Stimulated activated CD8-positive, alpha-beta memory T cell treated with anti-CD3 and anti-CD28 coated beads, Interleukin-15, amount 100 ng/mL, for 24 hours (primary cell): ENCODE data around the gene TBC1D8.

Experiments used
- DNase-seq: peaks from one replicate; pipeline ENCODE4 v3.0.0-alpha.2; 2020; ENCODE audit warnings: low read depth

TBC1D8 gene

DNA sequence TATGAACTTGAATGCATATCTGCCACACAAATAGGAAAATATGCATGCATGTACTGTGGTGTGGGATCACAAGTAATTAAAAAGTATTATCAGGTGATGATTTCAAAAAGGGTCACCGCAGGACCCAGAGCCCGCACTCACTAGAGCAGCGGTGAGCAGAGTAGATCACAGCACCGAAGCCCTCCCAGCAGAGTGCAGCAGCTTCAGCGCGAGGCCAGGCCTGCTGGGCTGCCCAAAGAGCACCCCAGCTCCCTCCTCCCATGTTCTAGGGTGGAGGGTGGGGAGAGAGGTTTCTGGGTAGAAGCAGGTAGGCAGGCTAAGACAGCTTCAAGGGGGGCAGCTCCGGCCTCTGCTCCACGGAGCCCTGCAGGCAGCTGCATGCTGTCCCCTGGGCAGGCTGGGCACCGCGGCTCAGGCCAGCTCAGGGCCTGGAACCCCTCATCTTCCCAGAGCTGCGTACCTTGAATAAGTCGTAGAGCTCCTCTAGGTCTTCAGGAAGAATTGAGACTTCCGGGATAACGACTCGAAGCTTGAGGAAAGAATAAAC is 124.2 kb downstream of the TBC1D8 start:
- no peak for DNase-seq

DNA sequence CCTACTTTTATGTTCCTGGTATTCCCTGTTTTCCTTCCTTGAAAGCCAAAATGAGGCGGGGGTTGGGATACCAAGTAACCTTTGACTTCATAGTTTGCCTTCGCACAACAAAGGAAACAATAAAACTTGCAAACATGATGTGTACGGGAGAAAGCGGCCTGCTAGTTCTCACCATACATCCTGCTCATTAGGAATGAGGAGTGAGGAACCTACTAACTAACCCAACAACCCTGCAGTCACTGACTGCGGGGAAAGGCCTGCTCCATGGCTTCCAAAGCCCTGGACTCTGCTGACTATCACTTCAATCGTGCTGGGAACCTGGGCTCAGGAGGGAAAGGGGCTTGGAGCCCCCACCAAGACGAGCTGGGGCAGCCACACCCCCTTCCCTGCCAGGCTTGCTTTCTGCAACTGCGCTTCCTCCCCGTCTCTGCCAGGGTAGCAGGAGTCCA is 124.9 kb downstream of the TBC1D8 start:
- no peak for DNase-seq

DNA sequence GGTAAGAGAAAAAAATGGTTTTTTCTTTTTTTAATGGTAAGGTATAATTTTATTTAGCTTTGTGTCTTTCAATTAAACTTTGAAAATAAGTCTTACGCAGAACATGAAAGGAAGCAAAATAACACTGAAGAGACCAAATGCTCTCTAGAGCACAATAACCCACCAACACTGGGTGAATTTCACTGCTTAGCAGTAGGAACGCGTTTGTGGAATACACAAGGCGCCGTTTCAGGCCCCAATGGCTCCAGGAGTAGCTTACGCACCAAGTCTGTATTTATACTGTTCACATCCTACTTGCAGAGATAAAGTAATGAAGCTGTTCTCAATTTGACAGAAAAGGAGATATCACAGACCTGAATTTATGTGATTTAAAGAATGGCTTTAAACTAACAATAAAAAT is 125.6 kb downstream of the TBC1D8 start:
- DNase-seq: no peak

DNA sequence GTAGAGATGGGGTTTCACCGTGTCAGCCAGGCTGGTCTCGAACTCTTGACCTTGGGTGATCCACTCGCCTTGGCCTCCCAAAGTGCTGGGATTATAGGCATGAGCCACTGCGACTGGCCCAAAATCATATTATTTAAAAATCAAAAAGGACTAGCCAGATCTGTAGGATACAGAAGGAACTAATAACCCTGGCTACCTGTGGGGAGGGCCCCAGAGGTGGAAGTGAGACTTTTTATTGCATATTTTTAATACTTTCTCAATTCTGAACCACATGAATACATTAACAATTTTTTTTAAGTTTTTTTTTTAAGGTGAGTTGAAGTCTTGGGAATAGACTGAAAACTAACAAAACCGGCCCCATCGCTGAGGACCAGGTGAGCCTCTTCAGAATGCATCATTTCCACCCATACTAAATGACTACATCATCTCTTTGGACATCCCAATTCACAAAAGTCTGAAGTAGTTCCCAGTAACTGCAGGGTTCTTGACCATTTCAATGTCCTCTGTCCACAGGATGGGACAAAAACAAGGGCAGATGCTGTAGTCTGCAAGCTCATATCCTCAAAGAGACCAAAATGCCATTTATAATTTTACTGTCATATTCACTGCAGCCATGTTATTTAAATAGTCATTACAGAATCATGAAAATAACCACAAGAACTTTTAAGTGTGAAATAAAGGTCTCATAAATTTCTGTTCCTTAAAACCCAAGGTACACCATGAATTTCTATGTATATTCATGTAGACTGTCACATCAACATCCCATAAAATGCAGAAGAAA is 127.7 kb downstream of the TBC1D8 start:
- no peak for DNase-seq

DNA sequence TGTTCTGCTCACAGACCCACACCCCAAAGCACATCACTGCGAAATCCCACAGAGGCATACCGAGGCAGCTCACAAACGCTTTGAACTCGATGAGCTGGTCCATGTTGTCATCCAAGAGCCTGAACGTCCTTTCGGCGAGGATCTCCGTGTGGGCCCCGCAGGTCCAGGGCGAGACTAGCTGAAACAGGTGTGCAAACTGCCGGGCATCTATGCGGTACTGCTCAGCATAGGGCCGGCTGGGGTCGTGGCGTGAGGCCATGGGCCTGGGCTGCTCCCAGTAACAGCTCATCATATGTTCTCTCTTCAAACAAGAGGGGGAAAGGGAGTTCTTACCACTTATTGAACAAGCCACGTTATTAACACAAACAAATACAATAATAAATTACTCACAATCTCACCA is 129.0 kb downstream of the TBC1D8 start:
- no peak for DNase-seq

DNA sequence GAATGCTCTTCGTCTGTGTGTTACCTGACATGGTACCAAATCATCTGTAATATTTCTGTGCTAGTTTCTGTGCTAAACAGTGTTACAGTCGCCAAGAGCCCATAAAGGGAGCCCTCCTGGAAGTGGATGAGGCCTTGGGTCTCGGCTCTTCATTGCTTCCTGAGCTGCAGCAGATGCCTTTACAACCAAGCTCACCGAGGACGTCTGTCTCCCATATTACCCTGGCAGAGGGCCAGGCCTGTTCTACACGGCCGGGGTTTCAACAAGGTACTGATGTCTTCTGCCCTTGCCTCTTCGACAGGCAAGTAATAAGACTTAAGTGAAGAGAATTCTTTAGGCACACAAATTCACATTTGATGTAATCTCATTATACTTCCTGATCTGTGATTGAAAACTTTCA is 132.2 kb downstream of the TBC1D8 start:
- DNase-seq: no peak

DNA sequence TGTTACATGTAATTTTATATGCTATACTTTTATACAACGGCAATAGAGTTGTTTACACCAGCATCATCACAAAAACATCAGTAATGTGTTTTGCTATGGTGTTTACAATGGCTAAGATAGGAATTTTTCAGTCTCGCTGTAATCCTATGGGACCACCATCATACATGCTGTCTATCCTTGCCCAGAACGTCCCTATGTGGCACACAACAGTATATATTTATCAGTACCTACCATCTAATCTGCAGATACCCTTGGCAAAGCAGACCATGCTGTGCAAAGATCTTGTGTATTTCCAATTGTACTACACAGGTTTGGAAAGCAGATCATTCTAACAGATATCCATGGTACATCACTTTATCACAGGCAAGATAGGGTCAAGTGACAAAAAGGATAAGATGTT is 133.8 kb downstream of the TBC1D8 start:
- no peak for DNase-seq

DNA sequence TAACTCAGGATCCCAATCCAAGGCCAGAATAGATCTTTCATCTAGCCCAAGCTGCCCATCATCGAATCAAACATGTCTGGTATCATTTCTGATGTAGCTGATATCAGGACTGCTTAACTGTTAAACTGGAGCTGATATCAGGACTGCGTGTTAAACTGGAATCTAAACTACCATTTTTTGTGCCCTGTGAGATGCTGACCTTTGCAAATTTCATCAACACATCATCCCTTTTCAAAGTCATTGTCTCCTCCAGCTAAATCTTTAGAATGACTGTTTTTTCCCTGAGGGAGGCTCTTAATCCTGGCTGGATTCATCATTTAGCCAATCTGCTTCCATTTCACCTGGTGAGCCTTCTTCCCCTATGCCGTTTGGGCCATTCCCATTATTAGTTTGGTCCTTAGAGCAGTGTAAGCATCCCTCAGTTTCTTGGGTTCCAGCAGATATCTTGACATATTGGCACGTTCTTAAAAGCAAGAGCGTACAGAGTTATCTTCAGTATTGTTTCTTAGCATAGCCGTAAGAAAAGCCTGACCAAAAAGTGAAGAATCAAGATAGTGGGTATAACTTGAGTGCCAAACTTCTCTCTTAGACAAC is 136.8 kb downstream of the TBC1D8 start:
- no peak for DNase-seq

DNA sequence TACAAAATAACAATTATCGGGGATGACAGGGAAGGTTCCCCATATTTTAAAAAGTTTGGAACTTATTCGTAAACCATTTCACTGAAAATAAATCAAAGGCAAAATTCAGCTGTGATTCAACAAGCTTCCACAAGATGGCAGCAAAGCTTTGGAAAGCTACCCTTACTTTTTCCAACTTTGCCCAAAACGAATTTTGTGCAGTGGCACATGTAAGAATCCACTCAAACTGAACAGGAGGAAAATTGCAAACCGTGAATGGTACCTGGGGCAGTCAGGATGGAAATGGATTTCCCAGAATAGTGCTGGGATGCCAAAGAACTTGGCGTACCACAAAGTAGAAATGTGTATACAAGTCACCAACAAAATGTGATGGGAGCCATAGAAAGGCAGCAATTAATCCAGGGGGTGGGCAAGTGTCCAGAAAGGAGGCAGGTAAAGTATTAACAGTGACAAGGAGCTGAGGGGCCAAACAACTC is 138.4 kb downstream of the TBC1D8 start:
- no peak for DNase-seq

DNA sequence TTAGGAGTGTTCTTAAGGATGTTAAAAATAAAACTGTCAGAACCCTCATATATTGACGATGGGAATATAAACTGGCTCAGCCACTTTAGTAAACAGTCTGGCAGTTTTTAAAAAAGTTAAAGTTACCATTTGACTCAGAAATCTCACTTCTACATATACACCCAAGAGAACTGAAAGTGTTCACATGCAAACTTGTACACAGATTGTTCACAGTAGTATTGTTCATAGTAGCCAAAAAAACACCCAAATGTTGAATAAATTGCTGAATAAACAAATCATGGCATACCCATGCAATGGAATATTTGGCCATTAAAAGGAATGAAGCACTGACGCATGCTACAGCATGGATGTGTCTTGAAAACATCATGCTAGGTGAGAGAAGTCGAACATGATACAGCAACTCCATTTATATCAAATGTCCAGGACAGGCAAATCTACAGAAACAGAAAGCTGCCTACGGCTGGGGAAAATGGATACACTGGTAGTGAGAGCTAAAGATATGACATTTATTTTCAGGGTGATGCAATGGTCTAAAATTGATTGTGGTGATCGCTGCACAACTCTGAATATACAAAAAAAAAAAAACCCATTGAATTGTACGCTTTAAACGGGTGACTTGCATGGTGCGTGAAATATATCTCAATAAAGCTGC is 139.0 kb downstream of the TBC1D8 start:
- DNase-seq: no peak

DNA sequence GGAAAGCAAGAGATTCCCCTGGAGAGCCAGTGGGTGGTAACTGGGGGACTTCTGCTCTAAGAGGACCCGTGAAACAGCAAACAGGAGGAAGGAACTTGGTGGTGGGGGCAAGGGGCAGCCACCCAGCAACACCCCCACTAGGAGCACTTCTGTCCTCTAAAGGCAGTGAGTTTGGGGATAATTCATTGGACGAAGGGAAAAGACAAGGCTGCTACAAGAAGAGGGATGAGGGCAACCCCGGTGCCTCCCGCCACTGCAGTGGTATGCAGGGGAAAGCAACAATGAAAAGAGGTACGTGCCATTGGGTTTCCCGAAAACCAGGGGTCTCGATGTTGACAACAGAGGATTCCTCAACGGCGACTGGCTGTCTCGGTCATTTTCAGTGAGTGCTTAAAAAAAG is 140.0 kb downstream of the TBC1D8 start:
- no peak for DNase-seq

DNA sequence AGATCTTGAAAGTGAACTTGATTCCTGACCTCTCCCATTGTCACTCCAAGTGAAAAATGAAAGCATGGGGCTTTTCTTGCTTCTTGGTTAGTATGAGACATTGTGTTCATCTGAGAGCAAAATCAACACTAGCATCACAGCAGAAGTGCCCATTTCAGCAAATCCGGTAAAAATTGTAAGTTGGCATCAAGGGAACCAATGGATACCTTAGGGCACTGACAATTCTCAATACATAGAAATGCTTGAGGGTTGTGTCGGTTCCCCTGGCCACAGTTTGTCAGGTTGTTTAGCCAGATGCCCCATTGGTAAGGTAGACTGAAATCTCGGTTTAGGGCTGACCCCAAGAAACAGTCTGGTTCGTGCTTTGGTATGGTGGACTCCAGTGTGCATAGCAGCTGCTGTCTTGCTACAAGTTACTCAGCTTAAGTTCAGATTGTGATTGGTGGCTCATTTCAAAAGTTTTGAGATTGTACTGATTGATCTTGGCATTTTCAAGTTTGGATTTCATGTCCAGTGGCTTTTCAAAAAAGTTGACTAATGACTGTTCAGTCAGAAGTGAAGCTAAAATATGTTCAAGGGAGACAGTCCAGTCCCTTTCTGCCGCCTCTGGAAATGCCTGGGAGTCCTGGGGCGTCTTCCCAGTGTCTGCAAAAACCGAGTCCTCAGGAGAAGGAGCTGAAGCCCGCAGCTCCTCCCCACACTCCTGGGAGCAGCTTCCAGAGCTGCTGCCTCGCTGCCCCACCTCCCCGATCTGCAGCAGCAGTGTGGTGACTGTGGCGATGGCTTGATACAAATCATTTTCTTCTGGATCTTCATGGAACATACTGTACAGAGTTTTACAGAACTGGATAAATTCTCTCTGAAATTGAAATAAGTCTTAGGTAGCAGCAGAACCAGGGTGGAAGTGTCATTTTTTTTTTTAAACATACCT is 143.5 kb downstream of the TBC1D8 start:
- DNase-seq: no peak

DNA sequence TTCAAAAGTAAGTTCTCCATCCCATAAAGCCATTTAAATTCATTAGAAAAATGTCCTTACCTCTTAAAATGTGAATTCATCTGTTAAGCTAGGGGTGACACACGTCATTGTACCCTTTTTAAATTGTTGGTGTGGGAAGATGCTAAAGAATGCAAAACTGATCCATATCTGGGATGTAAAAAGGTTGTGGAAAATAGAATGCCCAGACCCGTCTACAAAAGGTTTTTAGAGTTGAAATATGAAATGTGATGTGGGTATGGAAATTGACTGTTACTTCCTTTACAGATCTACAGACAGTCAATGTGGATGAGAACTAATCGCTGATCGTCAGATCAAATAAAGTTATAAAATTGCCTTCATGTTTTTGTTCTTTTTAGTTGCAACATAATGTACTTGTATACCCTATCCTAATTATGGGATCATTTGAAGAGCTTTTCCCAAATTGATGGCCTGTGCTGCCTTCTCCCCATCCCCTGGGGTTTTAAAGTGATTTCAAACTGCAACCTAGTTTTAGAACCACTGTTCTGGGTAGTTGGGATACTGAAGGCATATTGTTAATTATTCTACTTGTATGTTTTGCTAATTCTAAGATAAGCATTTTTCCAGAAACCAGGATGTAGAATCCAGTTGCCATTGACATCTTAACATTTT is 145.0 kb downstream of the TBC1D8 start:
- no peak for DNase-seq

DNA sequence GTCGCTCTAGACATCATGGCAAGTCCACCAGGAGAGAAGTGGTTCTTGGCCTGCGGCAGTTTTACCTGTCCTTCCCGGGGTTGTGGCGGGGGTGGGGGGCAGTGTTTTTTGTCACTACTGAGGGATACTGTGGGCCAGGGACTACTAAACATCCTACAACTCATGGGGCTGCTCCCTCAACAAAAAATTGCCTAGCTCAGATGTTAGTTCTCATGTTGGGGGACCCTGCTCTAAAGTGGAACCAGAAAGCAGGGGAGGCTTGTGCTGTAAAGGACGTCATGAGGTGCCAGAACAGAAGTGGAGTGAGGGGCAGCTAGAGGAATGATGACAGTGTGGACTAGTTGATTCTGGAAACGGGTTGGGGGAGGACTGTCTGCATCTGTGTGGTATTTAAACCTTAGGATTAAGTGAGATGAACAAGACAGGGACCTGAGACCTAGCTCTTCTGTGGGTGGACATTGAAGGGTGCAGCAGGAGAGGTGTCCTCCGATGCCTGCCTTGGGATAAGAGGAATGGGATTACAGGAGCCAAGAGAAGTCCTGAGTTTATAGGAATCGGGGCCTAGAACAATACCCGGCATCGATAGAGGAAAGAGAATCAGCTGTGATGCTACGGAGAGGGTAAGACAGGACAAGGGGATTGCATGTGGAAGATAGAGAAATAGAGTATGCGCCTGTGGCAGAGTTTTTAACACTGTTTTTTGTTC is 146.4 kb downstream of the TBC1D8 start:
- DNase-seq: no peak

DNA sequence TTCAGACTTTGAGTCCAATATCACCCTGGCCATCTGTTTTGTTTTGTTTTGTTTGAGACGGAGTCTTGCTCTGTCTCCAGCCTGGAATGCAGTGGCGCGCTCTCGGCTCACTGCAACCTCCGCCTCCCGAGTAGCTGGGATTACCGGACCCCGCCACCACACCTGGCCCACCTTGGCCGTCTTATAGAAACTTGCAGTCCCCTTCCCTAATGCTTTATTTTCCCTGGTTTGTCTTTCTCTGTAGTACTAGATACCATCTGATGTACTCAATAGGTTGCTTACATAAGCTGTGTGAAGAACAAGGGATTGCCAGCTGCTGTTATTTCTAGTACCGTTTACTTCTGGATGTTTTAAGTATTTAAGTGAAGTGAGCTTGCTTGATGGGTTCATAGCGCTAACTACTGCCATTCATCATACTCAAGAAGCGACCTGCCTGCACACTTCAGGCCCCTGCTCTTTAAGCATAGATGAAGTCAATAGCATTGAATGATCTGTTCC is 147.9 kb downstream of the TBC1D8 start:
- no peak for DNase-seq

DNA sequence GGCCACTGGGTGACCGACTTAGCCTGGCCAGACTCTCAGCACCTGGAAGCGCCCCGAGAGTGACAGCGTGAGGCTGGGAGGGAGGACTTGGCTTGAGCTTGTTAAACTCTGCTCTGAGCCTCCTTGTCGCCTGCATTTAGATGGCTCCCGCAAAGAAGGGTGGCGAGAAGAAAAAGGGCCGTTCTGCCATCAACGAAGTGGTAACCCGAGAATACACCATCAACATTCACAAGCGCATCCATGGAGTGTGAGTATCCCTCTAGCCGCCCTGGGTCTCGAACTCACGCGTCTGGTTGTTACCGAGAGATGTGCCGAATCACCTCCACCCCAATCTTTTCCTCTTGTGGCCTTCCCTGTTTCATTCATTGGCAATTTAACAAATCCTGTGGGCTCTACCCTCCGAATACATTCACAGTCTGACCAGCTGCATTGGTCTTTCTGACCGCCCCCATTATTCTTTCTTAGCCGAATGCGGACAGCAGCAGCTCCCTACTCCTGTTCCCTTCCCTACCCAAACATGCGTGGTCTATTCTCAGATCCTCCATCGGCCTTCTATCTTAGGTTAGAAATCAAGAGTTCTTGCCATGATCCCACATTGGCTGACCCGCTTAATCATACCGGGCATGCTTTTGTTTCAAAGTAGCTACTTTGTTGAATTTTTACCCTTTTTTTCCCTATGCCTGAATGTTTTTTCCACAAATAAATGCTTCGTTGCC is 148.5 kb downstream of the TBC1D8 start:
- peak; percentile 19 for DNase-seq

DNA sequence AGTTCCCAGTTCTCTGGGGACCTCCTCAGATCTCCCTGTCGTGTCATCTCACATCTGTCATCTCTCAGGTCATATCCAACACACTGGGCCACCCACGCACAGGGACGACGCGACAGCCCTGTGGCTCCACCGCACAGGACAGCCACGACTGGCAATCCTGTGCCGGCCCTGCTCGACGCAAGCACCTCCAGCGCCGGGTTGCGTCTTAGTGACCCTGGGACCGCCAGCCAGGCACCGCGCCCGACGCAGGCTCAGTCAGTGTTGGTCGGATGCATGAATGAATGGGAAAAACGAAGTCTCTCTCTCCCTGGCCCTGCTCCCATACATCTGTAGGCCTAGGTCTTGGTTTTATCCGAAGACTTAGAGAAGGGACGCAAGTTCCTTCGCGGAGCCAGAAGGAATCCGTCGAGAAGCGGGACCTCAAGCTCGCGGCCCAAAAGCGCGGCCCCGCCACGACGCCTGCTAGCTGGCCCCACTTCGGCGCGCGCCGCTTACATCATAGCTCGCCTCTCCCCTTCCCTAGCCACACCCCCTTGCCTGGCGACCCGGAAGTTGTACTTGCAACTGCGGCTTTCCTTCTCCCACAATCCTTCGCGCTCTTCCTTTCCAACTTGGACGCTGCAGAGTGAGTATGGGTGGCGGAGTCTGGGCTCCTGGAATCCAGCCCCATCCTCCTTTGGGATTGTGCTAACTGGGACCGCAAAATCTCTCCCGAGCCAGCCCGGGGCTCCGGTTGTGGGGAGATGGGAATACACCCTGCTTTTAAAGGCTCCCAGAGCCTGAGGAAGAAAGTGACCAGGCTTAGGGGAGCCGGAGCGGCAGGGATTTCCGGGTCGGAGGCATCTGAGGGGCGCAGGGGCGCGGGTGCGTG is 149.3 kb downstream of the TBC1D8 start, which contains the start of gene RPL31:
TSS of gene RPL31 (plus strand) at position 599 of the 871 bp plus-strand sequence. CDS start 413 bp downstream, outside the sequence.
- peak; percentile 77 for DNase-seq

DNA sequence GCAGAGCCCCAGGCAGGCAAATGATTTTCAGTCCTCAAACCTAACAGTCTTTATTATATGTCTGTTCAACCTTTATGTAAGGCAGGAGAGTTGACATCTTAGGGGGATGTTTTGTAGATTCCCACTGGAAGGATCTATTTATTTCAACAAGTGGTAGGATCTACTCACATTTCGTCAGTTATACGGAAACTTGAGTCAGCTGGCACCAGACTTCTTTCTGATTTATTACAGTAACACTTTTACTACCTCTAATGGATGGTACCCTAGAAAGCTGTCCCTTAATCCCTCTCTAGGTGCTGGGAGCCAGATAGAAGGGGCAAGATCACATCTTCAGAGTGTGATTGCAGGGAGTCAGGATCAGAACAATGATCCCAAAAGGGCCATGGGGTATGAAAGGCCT is 151.2 kb downstream of the TBC1D8 start:
- DNase-seq: no peak

DNA sequence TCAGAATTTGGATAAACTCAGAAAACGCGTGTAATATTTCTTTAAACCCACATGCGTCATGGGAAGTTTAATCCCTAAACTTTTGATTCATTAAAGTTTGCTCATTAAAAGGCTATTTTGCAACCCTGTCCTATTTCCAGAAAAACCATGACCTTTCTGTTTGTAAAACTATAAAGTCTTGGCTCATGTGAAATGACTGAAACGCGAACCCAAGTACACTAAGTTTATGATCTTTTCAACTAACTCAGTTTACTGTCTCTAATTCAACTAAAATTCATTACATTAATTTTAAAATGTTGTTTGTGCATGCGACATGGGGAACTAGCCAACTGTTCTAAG is 153.0 kb downstream of the TBC1D8 start:
- no peak for DNase-seq
